ENCODE results near the gene ANKRD6.

The ANKRD6 gene

DNA sequence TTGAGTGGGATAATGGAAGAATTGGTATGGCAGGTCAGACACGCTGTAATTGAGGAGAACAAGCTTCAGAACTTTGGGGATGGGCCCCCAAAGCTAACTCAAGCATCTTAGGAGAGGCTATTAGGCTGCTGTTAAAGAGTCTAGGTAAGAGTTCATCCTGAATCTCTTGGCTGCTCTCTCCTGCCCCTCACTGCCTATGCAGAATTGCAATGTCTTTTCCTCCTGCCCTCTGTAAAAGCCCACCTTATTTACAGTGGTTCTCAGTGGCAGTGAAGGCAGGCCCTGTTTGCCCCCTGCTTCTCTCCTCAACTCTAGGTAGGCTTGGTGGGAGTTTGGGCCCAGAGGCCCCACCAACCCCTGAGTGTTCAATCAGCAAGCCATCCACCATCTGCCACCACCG is 150.6 kb downstream of the ANKRD6 start:
- H3K4me2 ChIP-seq (ENCODE audit: low read depth, low read length, poor library complexity, severe bottlenecking) = no peak overlapping the region
- no peak for TF ChIP-seq EZH2phosphoT487 (conservative IDR thresholded peaks at IDR 0.05; ENCODE audit: low read length)
- TF ChIP-seq, protein P1, sequence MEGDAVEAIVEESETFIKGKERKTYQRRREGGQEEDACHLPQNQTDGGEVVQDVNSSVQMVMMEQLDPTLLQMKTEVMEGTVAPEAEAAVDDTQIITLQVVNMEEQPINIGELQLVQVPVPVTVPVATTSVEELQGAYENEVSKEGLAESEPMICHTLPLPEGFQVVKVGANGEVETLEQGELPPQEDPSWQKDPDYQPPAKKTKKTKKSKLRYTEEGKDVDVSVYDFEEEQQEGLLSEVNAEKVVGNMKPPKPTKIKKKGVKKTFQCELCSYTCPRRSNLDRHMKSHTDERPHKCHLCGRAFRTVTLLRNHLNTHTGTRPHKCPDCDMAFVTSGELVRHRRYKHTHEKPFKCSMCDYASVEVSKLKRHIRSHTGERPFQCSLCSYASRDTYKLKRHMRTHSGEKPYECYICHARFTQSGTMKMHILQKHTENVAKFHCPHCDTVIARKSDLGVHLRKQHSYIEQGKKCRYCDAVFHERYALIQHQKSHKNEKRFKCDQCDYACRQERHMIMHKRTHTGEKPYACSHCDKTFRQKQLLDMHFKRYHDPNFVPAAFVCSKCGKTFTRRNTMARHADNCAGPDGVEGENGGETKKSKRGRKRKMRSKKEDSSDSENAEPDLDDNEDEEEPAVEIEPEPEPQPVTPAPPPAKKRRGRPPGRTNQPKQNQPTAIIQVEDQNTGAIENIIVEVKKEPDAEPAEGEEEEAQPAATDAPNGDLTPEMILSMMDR (IDR thresholded peaks at IDR 0.05; ENCODE audit: insufficient read depth, low read length, poor library complexity, severe bottlenecking) = no peak
- H3K27ac ChIP-seq (ENCODE audit: low read depth, low read length) = no peak overlapping the region
- no peaks in the 10 kb centered on the region for H3K9me2 ChIP-seq (replicated peaks; ENCODE audit: insufficient read depth, low read length)
- no peaks in the 10 kb centered on the region for H3F3A ChIP-seq (ENCODE audit: insufficient read depth)
- no peaks in the 10 kb centered on the region for H3K79me2 ChIP-seq (ENCODE audit: insufficient read depth, low read length)
- no peak overlapping the region for H2AFZ ChIP-seq (ENCODE audit: low read depth, low read length, severe bottlenecking)
- no peaks in the 10 kb centered on the region for H3K36me3 ChIP-seq (ENCODE audit: low read length)
- no peaks in the 10 kb centered on the region for H4K20me1 ChIP-seq (ENCODE audit: low read depth, low read length)
- H3K9ac ChIP-seq (ENCODE audit: low read length) = no peak overlapping the region
- H3K4me3 ChIP-seq (ENCODE audit: insufficient read depth, low read length, poor library complexity, severe bottlenecking) = no peak overlapping the region
- no peaks in the 10 kb centered on the region for H3K27me3 ChIP-seq (ENCODE audit: low read length)
- H3K9me3 ChIP-seq (ENCODE audit: insufficient read depth, low read length) = no peaks in the 10 kb centered on the region

DNA sequence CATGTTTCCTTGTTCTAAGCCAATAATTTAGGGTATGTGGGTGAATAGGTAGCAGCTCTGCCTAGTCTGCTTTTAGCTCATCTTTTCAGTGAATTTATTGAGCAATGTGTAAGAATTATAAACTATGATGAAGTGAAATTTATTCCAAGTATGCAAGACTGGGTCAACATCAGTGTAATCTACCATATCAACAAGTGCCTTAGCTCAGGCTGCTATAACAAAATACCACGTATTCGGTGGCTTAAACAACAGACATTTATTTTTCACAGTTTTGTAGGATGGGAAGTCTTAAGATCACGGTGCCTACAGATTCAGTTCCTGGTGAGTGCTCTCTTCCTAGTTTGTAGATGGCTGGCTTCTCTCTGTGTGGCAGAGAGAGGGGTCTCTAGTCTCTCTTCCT is 151.6 kb downstream of the ANKRD6 start:
- Histone ChIP-seq H4K20me1 (ENCODE audit: low read depth, low read length) (no peaks in the 10 kb centered on the region), H3K9me2 (replicated peaks; ENCODE audit: insufficient read depth, low read length) (no peaks in the 10 kb centered on the region), H3K4me2 (ENCODE audit: low read depth, low read length, poor library complexity, severe bottlenecking) (no peak overlapping the region), H3K4me3 (ENCODE audit: insufficient read depth, low read length, poor library complexity, severe bottlenecking) (no peak overlapping the region), H3K27me3 (ENCODE audit: low read length) (no peaks in the 10 kb centered on the region), H3K9me3 (ENCODE audit: insufficient read depth, low read length) (no peaks in the 10 kb centered on the region), H3K9ac (ENCODE audit: low read length) (no peak overlapping the region), H3K36me3 (ENCODE audit: low read length) (no peaks in the 10 kb centered on the region), H2AFZ (ENCODE audit: low read depth, low read length, severe bottlenecking) (no peak overlapping the region), H3K27ac (ENCODE audit: low read depth, low read length) (no peak overlapping the region), H3K79me2 (ENCODE audit: insufficient read depth, low read length) (no peaks in the 10 kb centered on the region), H3F3A (ENCODE audit: insufficient read depth) (no peaks in the 10 kb centered on the region)
- TF ChIP-seq EZH2phosphoT487 (conservative IDR thresholded peaks at IDR 0.05; ENCODE audit: low read length) = no peak
- TF ChIP-seq, protein P1 (IDR thresholded peaks at IDR 0.05; ENCODE audit: insufficient read depth, low read length, poor library complexity, severe bottlenecking) = no peak

DNA sequence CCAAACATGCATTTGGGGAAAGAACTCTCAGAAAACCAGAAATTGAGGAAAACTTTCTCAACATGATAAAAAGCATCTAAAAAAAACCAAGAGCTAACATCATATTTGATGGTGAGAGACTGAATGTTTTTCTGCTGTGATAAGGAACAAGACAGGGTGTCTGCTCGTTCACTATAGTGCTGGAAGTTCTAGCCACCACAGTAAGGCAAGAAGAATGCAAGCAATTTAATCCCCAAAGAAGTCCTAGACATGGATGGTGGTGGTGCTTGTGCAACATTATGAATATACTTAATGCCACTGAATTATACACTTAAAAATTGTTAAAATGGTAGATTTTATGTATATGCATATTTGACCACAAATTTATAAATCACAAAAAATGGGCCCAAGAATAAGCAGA is 152.2 kb downstream of the ANKRD6 start:
- H4K20me1 ChIP-seq (ENCODE audit: low read depth, low read length) = no peaks in the 10 kb centered on the region
- H3K79me2 ChIP-seq (ENCODE audit: insufficient read depth, low read length) = no peaks in the 10 kb centered on the region
- no peaks in the 10 kb centered on the region for H3K9me3 ChIP-seq (ENCODE audit: insufficient read depth, low read length)
- no peak overlapping the region for H3K27ac ChIP-seq (ENCODE audit: low read depth, low read length)
- H3K4me2 ChIP-seq (ENCODE audit: low read depth, low read length, poor library complexity, severe bottlenecking) = no peak overlapping the region
- H3K36me3 ChIP-seq (ENCODE audit: low read length) = no peaks in the 10 kb centered on the region
- no peaks in the 10 kb centered on the region for H3K9me2 ChIP-seq (replicated peaks; ENCODE audit: insufficient read depth, low read length)
- no peak overlapping the region for H2AFZ ChIP-seq (ENCODE audit: low read depth, low read length, severe bottlenecking)
- no peaks in the 10 kb centered on the region for H3K27me3 ChIP-seq (ENCODE audit: low read length)
- H3K4me3 ChIP-seq (ENCODE audit: insufficient read depth, low read length, poor library complexity, severe bottlenecking) = no peak overlapping the region
- TF ChIP-seq, protein P1 (IDR thresholded peaks at IDR 0.05; ENCODE audit: insufficient read depth, low read length, poor library complexity, severe bottlenecking) = no peak
- TF ChIP-seq EZH2phosphoT487 (conservative IDR thresholded peaks at IDR 0.05; ENCODE audit: low read length) = no peak
- H3F3A ChIP-seq (ENCODE audit: insufficient read depth) = no peaks in the 10 kb centered on the region
- no peak overlapping the region for H3K9ac ChIP-seq (ENCODE audit: low read length)
